ENCODE data around the gene FEN1. TPM values are rescaled to one million over a fixed set of nuclear protein-coding genes. Genes with fewer than 3 reads are reported as not detected.

The FEN1 gene
- total RNA-seq, 1 experiment from 2014 or later = 89.5 TPM

DNA sequence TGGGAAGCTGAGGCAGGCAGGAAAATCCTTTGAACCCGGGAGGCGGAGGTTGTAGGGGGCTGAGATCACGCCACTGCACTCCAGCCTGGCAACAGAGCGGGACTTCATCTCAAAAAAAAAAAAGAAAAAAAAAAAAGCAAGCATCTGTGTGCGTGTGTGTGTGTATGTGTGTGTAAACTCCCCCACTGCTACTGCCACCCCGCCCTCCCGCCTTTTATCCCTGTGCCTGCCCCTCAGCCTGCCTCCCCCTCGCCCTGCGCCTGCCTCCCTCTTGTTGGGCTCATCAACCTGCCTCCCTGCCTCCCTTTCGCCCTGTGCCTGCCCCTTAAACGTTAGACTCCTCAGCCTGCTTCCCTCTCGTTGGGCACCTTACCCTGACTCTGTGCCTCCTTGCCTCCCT is 18.3 kb upstream of the FEN1 start:
- ChIA-PET CTCF (no interaction called here), POLR2A (no interaction called here), RAD21 (ENCODE audit: low non-redundant PET in 1 of 2, low total read pairs in 2 of 2, uncharacterized antibody in 2 of 2, unreplicated experiment in 2 of 2) (no interaction called here)
- intact Hi-C loops (cut with micrococcal nuclease) = no loop called here
- Histone ChIP-seq H3K4me3 (replicated peaks in 1 of 2; ENCODE audit: low read depth in 1 of 2, low read length in 2 of 2) (no peak overlapping the region), H3K4me2 (ENCODE audit: low read length) (no peak overlapping the region), H3K27ac (ENCODE audit: low read depth, low read length) (no peak overlapping the region), H3K27me3 (ENCODE audit: insufficient read depth, low read length) (no peaks in the 10 kb centered on the region), H3K9me2 (ENCODE audit: insufficient read depth) (no peaks in the 10 kb centered on the region), H3K9me3 (ENCODE audit: control insufficient read depth in 1 of 2, insufficient read depth in 1 of 2, low read depth in 1 of 2, low read length in 2 of 2) (no peaks in the 10 kb centered on the region), H3K4me1 (ENCODE audit: control insufficient read depth in 1 of 2, insufficient read depth in 2 of 2, low read length in 2 of 2) (peaks cover 10 to 18% of the 10 kb centered on the region in 2 experiments), H3K36me3 (ENCODE audit: control insufficient read depth in 1 of 2, insufficient read depth in 2 of 2, low read length in 2 of 2) (peaks cover 0 to 7% of the 10 kb centered on the region in 2 experiments; a peak in 1 of 4 replicates), H3K79me2 (ENCODE audit: insufficient read depth, low read length) (no peaks in the 10 kb centered on the region), H2AFZ (ENCODE audit: low read depth, low read length, poor library complexity, severe bottlenecking) (no peak overlapping the region), H3K9ac (ENCODE audit: low read length) (no peak overlapping the region), H4K20me1 (ENCODE audit: insufficient read depth) (no peaks in the 10 kb centered on the region)
- ATAC-seq (no peak), DNase-seq (ENCODE audit: low read depth, low spot score) (no peak)
- BruUV-seq (replicated peaks) = no TSS peak
- TF ChIP-seq ZNF274 (IDR thresholded peaks at IDR 0.05; ENCODE audit: low read depth, low read length) (no peak), REST (IDR thresholded peaks at IDR 0.05; ENCODE audit: low read depth) (no peak), POLR2A (IDR thresholded peaks at IDR 0.05; ENCODE audit: borderline replicate concordance, extremely low read depth, insufficient read depth, insufficient read length) (no peak), TCF7L2 (IDR thresholded peaks at IDR 0.05; ENCODE audit: borderline replicate concordance, extremely low read depth, insufficient read depth, insufficient read length) (no peak)
- TF ChIP-seq, protein P1, sequence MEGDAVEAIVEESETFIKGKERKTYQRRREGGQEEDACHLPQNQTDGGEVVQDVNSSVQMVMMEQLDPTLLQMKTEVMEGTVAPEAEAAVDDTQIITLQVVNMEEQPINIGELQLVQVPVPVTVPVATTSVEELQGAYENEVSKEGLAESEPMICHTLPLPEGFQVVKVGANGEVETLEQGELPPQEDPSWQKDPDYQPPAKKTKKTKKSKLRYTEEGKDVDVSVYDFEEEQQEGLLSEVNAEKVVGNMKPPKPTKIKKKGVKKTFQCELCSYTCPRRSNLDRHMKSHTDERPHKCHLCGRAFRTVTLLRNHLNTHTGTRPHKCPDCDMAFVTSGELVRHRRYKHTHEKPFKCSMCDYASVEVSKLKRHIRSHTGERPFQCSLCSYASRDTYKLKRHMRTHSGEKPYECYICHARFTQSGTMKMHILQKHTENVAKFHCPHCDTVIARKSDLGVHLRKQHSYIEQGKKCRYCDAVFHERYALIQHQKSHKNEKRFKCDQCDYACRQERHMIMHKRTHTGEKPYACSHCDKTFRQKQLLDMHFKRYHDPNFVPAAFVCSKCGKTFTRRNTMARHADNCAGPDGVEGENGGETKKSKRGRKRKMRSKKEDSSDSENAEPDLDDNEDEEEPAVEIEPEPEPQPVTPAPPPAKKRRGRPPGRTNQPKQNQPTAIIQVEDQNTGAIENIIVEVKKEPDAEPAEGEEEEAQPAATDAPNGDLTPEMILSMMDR (IDR thresholded peaks at IDR 0.05 in 2 of 3, conservative IDR thresholded peaks at IDR 0.05 in 1 of 3; ENCODE audit: borderline replicate concordance in 1 of 3, insufficient read depth in 1 of 3, low read depth in 2 of 3, low read length in 2 of 3) = no peak

All from HCT116 (cell line).